Esophagus squamous epithelium (tissue), 4 donors: ENCODE results near the gene LIPE.

Experiments
- POLR2A ChIP-seq, 4 donors: fragments of 450-650 bp; IDR thresholded peaks; one replicate each; pipeline ENCODE4 v1.6.1; 2017; ENCODE audit warnings: antibody characterized with exemption in 4 of 4, mild to moderate bottlenecking in 4 of 4, moderate library complexity in 3 of 4
- TF ChIP-seq, protein P1 (sequence below), 6 experiments: fragments of 450-650 bp in 4 of 6; fragments of 200-600 bp in 2 of 6; sonication (generic) in 2 of 6; IDR thresholded peaks; one replicate each; pipeline ENCODE4 v1.5.1; 2016 to 2019; ENCODE audit warnings: antibody characterized with exemption in 6 of 6, mild to moderate bottlenecking in 4 of 6, moderate library complexity in 4 of 6

DNA sequence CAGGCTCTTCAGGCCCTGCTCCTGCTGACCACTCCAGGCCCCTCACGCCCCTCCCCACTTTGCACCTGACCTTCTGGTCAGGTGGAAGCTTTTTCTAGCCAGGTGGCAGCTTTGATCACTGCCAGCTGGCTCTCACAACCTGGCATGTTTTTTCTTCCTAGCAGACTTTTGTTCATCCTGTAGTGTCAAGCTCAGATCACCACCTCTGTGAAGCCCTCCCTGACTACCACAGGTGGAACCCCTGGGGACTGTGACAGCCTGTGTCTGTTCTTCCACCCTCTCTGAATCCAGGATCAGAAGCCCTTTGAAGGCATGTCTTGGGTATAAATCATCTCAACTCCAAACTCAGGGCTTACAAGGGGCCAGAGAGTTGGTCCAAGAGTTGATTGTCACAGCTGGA, 26.8 kb downstream of the LIPE start:
- TF ChIP-seq POLR2A (IDR thresholded peaks at IDR 0.05), result no peak
- TF ChIP-seq, protein P1, sequence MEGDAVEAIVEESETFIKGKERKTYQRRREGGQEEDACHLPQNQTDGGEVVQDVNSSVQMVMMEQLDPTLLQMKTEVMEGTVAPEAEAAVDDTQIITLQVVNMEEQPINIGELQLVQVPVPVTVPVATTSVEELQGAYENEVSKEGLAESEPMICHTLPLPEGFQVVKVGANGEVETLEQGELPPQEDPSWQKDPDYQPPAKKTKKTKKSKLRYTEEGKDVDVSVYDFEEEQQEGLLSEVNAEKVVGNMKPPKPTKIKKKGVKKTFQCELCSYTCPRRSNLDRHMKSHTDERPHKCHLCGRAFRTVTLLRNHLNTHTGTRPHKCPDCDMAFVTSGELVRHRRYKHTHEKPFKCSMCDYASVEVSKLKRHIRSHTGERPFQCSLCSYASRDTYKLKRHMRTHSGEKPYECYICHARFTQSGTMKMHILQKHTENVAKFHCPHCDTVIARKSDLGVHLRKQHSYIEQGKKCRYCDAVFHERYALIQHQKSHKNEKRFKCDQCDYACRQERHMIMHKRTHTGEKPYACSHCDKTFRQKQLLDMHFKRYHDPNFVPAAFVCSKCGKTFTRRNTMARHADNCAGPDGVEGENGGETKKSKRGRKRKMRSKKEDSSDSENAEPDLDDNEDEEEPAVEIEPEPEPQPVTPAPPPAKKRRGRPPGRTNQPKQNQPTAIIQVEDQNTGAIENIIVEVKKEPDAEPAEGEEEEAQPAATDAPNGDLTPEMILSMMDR (IDR thresholded peaks at IDR 0.05), result no peak
